MCF 10A (cell line): ENCODE data around the gene ZNF236. TPM values are rescaled to one million over a fixed set of nuclear protein-coding genes. Genes with fewer than 3 reads are reported as not detected.

Experiments used
- BruUV-seq: library from RNA; stranded (reverse); fragments of 400-500 nt; replicated peaks from 2 replicates; lab custom pipeline; 2021; lab: Mats Ljungman, UMichigan
- CTCF ChIA-PET: fragments of 300-600 bp; sonication (Branson Sonifier 250); formaldehyde crosslinking; extraction: SDS; loops from one replicate; lab custom pipeline; 2021; ENCODE audit warnings: antibody characterized with exemption, inconsistent platforms; lab: Yijun Ruan, JAX
- POLR2A ChIA-PET: fragments of 300-600, 350-650 bp; sonication (Branson Sonifier 250); formaldehyde crosslinking; extraction: SDS; loops from one replicate; lab custom pipeline; 2020; ENCODE audit warnings: antibody characterized with exemption, inconsistent platforms; lab: Yijun Ruan, JAX
- DNase-seq: peaks from one replicate; pipeline ENCODE4 v3.0.0-alpha.2; 2018; ENCODE audit not compliant: unreplicated experiment
- H3K27ac Mint-ChIP-seq: one replicate; pipeline ENCODE4 v1.8.0; 2022; ENCODE audit warnings: mild to moderate bottlenecking, low read depth, mixed read lengths; ENCODE audit not compliant: unreplicated experiment
- H3K27me3 Mint-ChIP-seq: one replicate; pipeline ENCODE4 v1.8.0; 2022; ENCODE audit warnings: mixed read lengths; ENCODE audit not compliant: insufficient read depth, unreplicated experiment
- H3K36me3 Mint-ChIP-seq: one replicate; pipeline ENCODE4 v1.8.0; 2022; ENCODE audit warnings: mild to moderate bottlenecking, moderate library complexity, mixed read lengths; ENCODE audit not compliant: insufficient read depth, unreplicated experiment
- H3K4me1 Mint-ChIP-seq: one replicate; pipeline ENCODE4 v1.8.0; 2022; ENCODE audit warnings: mixed read lengths; ENCODE audit not compliant: insufficient read depth, unreplicated experiment
- H3K4me3 Mint-ChIP-seq: one replicate; pipeline ENCODE4 v1.8.0; 2022; ENCODE audit warnings: mild to moderate bottlenecking, moderate library complexity, mixed read lengths; ENCODE audit not compliant: unreplicated experiment
- H3K9me3 Mint-ChIP-seq: one replicate; pipeline ENCODE4 v1.8.0; 2022; ENCODE audit warnings: mixed read lengths; ENCODE audit not compliant: unreplicated experiment
- CTCF ChIP-seq: fragments of 200-600 bp; IDR thresholded peaks from one replicate; pipeline ENCODE4 v1.8.0; 2022; ENCODE audit warnings: antibody characterized with exemption, mild to moderate bottlenecking; ENCODE audit not compliant: unreplicated experiment
- intact Hi-C: fragments of 100-400 bp; cut with micrococcal nuclease; formaldehyde crosslinking; loops from 2 replicates; pipeline ENCODE4 v1.14.1; 2022
- total RNA-seq: library from RNA; stranded (reverse); gene quantifications from 2 replicates; pipeline ENCODE4 v1.2.3, GENCODE V29; 2022

The ZNF236 gene
- total RNA-seq, 1 experiment from 2014 or later: 15.3 TPM

DNA sequence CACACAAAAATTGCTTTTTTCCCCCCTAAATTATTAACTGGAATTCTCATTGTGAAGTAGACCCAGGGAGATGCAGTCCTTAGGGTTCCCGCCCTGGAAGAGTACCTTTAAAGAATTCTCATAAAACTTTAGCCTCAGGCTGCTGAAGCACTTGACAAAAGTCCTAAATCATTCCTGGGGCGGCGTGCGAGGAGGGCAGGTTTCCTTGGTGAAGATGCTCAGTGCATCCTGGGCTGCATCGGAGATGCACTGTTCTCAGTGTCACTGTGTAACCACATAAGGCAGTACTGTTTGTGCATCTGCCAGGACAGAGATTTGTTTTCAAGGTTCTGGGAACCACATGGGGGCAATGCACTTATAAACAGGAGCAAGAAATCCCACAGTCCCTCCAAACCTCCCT is 62.6 kb downstream of the ZNF236 start:
- Mint-ChIP-seq H3K4me1 (no peaks in the 10 kb centered on the region), H3K4me3 (no peak overlapping the region), H3K27ac (no peak overlapping the region), H3K27me3 (no peaks in the 10 kb centered on the region), H3K36me3 (peaks cover 61% of the 10 kb centered on the region), H3K9me3 (no peaks in the 10 kb centered on the region)
- no peak for DNase-seq
- CTCF ChIA-PET: interaction anchor here (1.2 to 1.7 kb wide), 2 partner anchors 82 to 83 kb away, joined by 3 to 4 read pairs; no protein-coding TSS in a partner anchor
- POLR2A ChIA-PET: no interaction called here
- intact Hi-C loops: no loop called here
- BruUV-seq: no TSS peak
- no peak for TF ChIP-seq CTCF

- CTCF ChIA-PET: interaction anchor here (0.6 to 1.7 kb wide), 3 partner anchors 10 to 809 kb away, joined by 3 to 11 read pairs (median 4); no protein-coding TSS in a partner anchor
- intact Hi-C loops: no loop called here
- no peak for TF ChIP-seq CTCF
- no peaks in the 10 kb centered on the region for H3K4me1 Mint-ChIP-seq
- no peaks in the 10 kb centered on the region for H3K27me3 Mint-ChIP-seq
- DNase-seq: no peak
- POLR2A ChIA-PET: no interaction called here
- H3K4me3 Mint-ChIP-seq: no peak overlapping the region
- H3K36me3 Mint-ChIP-seq: peaks cover 50% of the 10 kb centered on the region
- no peaks in the 10 kb centered on the region for H3K9me3 Mint-ChIP-seq
- no peak overlapping the region for H3K27ac Mint-ChIP-seq
- BruUV-seq: no TSS peak
These were observed 63.8 kb downstream of the ZNF236 start for GRCh38 chr18:76886112-76886511.

DNA sequence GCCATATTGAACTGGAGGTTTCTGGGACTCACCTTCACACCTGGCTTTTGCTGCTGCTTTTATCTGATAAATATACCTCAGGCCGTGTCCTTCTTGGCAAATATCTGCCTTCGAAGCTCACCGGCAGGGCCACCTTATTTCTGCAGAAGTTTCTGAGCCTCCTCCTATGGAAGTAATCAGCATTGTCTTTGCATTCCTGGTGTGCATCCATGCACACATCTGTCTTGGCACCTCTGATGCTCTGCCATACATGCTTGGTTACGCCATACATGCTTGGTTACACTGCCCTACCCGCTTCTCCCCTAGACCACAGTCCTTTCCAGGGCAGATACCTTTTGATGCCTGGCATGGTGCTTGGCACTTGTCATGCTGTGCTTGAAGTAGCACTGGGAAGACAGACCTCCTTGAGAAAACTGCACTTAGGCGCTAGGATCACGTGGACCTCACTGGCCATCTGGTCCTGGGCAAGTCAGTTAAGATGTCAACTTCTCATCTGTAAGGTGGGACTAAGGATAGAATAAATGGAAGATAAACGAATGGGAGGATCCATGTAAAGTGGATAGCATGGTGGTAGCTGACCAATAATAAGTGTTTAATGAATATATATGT is 66.8 kb downstream of the ZNF236 start:
- DNase-seq: no peak
- no peak for TF ChIP-seq CTCF
- BruUV-seq: no TSS peak
- intact Hi-C loops: no loop called here
- no peak overlapping the region for H3K27ac Mint-ChIP-seq
- H3K36me3 Mint-ChIP-seq: peaks cover 28% of the 10 kb centered on the region
- H3K9me3 Mint-ChIP-seq: no peaks in the 10 kb centered on the region
- H3K27me3 Mint-ChIP-seq: no peaks in the 10 kb centered on the region
- no peak overlapping the region for H3K4me3 Mint-ChIP-seq
- CTCF ChIA-PET: interaction anchor here (0.6 kb wide), 1 partner anchor 1080 kb away, joined by 5 read pairs; no protein-coding TSS in a partner anchor
- POLR2A ChIA-PET: no interaction called here
- no peaks in the 10 kb centered on the region for H3K4me1 Mint-ChIP-seq

GRCh38 chr18:76892832-76893231 is 70.5 kb downstream of the ZNF236 start:
- Mint-ChIP-seq H3K27me3 (no peaks in the 10 kb centered on the region), H3K4me3 (no peak overlapping the region), H3K9me3 (no peaks in the 10 kb centered on the region), H3K4me1 (no peaks in the 10 kb centered on the region), H3K27ac (no peak overlapping the region), H3K36me3 (peaks cover 23% of the 10 kb centered on the region)
- ChIA-PET CTCF (no interaction called here), POLR2A (interaction anchor here (0.7 kb wide), 1 partner anchor 19 kb away, joined by 3 read pairs; no protein-coding TSS in a partner anchor)
- TF ChIP-seq CTCF: no peak
- no TSS peak for BruUV-seq
- intact Hi-C loops: no loop called here
- no peak for DNase-seq
